NCI-H1105 treated with DMSO at 0.1 percent for 48 hours (cell line): ENCODE measurements around the gene KRTAP20-1.

Source experiments
- DNase-seq: peaks from one replicate; lab custom pipeline; 2025; lab: John Stamatoyannopoulos, UW

Gene KRTAP20-1

GRCh38 chr21:30616125-30616524 is at the start of gene KRTAP20-1:
Gene KRTAP20-1 (plus strand): TSS chr21:30616425. CDS start chr21:30616455, 30 bp downstream.
- no peak for DNase-seq

GRCh38 chr21:30567617-30568016 is 48.6 kb upstream of the KRTAP20-1 start:
- DNase-seq, result no peak

- no peak for DNase-seq
Measured at GRCh38 chr21:30577766-30578165, 38.5 kb upstream of the KRTAP20-1 start.

GRCh38 chr21:30579346-30579745 is 36.9 kb upstream of the KRTAP20-1 start:
- no peak for DNase-seq

GRCh38 chr21:30580132-30580531 is 36.1 kb upstream of the KRTAP20-1 start:
- DNase-seq, result no peak

- no peak for DNase-seq
Measured at GRCh38 chr21:30582870-30583269, 33.4 kb upstream of the KRTAP20-1 start.

GRCh38 chr21:30590297-30590696 is 25.9 kb upstream of the KRTAP20-1 start, which contains the start of gene KRTAP22-2:
Gene KRTAP22-2 (minus strand): TSS chr21:30590397.
- no peak for DNase-seq

GRCh38 chr21:30592140-30592539 is 24.1 kb upstream of the KRTAP20-1 start, which contains the start of gene KRTAP6-3:
Gene KRTAP6-3 (plus strand): TSS chr21:30592440. CDS start chr21:30592446, 6 bp downstream.
- no peak for DNase-seq

- no peak for DNase-seq
Measured at GRCh38 chr21:30598802-30599201, 17.4 kb upstream of the KRTAP20-1 start, which contains the start of gene KRTAP6-2. Gene KRTAP6-2 (minus strand): TSS chr21:30598902. CDS start chr21:30598874, 28 bp downstream.

GRCh38 chr21:30600787-30601186 is 15.4 kb upstream of the KRTAP20-1 start, which contains the start of gene KRTAP22-1:
Gene KRTAP22-1 (plus strand): TSS chr21:30601087.
- DNase-seq, result no peak

- no peak for DNase-seq
Measured at GRCh38 chr21:30605968-30606367, 10.3 kb upstream of the KRTAP20-1 start.

GRCh38 chr21:30612132-30612531 is 4.1 kb upstream of the KRTAP20-1 start:
- DNase-seq, result no peak

GRCh38 chr21:30613836-30614235 is 2.4 kb upstream of the KRTAP20-1 start, which contains the start of gene KRTAP6-1:
Gene KRTAP6-1 (minus strand): TSS chr21:30613930. CDS start chr21:30613904, 26 bp downstream.
- DNase-seq, result no peak

GRCh38 chr21:30615199-30615598 is 1.0 kb upstream of the KRTAP20-1 start:
- no peak for DNase-seq

GRCh38 chr21:30620080-30620479 is 3.9 kb downstream of the KRTAP20-1 start:
- no peak for DNase-seq

GRCh38 chr21:30620522-30620921 is 4.3 kb downstream of the KRTAP20-1 start, which contains the start of gene KRTAP20-4:
Gene KRTAP20-4 (plus strand): TSS chr21:30620627.
- no peak for DNase-seq

GRCh38 chr21:30623362-30623761 is 7.1 kb downstream of the KRTAP20-1 start:
- DNase-seq, result no peak

- no peak for DNase-seq
Measured at GRCh38 chr21:30625449-30626165, 9.4 kb downstream of the KRTAP20-1 start.

- DNase-seq, result no peak
Measured at GRCh38 chr21:30628109-30628508, 11.9 kb downstream of the KRTAP20-1 start.

GRCh38 chr21:30629200-30629599 is 13.0 kb downstream of the KRTAP20-1 start:
- no peak for DNase-seq

GRCh38 chr21:30634906-30635305 is 18.7 kb downstream of the KRTAP20-1 start, which contains the start of gene KRTAP20-2:
Gene KRTAP20-2 (plus strand): TSS chr21:30635206. CDS start chr21:30635264, 58 bp downstream.
- DNase-seq, result no peak

GRCh38 chr21:30638686-30639085 is 22.5 kb downstream of the KRTAP20-1 start:
- DNase-seq, result no peak

- DNase-seq, result no peak
Measured at GRCh38 chr21:30642564-30642963, 26.3 kb downstream of the KRTAP20-1 start, which contains the start of gene KRTAP20-3. Gene KRTAP20-3 (plus strand): TSS chr21:30642864.
